Trophoblast cell (in vitro differentiated cells and primary cell): ENCODE data around the gene NSF.
A peak's percentile ranks its signal among the peaks of the same experiment; 100 is the strongest.

Source experiments
- DNase-seq, 2 donors: peaks; one replicate each; pipeline ENCODE4 v3.0.0-alpha.2; 2016
- H2AFZ ChIP-seq: 2 replicates; pipeline ENCODE4 v1.6.1; 2013; ENCODE audit warnings: low read length, moderate library complexity, mild to moderate bottlenecking; ENCODE audit not compliant: insufficient read depth, poor library complexity
- H2AK5ac ChIP-seq: 2 replicates; pipeline ENCODE4 v1.6.1; 2013; ENCODE audit warnings: mild to moderate bottlenecking, low read length
- H2BK120ac ChIP-seq: 2 replicates; pipeline ENCODE4 v1.6.1; 2013; ENCODE audit warnings: low read length, mild to moderate bottlenecking, moderate library complexity; ENCODE audit not compliant: insufficient read depth, poor library complexity
- H2BK12ac ChIP-seq: 2 replicates; pipeline ENCODE4 v1.6.1; 2013; ENCODE audit warnings: mild to moderate bottlenecking, low read length, moderate library complexity
- H2BK5ac ChIP-seq: 2 replicates; pipeline ENCODE4 v1.6.1; 2013; ENCODE audit warnings: low read length, low read depth, moderate library complexity, mild to moderate bottlenecking; ENCODE audit not compliant: poor library complexity
- H3K14ac ChIP-seq: 2 replicates; pipeline ENCODE4 v1.6.1; 2013; ENCODE audit warnings: mild to moderate bottlenecking, low read length
- H3K18ac ChIP-seq: 2 replicates; pipeline ENCODE4 v1.6.1; 2013; ENCODE audit warnings: mild to moderate bottlenecking, low read length
- H3K23ac ChIP-seq: 2 replicates; pipeline ENCODE4 v1.6.1; 2013; ENCODE audit warnings: low read length
- H3K27ac ChIP-seq: 2 replicates; pipeline ENCODE4 v1.5.1; 2013; ENCODE audit warnings: low read depth, mild to moderate bottlenecking, inconsistent platforms, low read length, moderate library complexity
- H3K27me3 ChIP-seq: 2 replicates; pipeline ENCODE4 v1.6.1; 2013; ENCODE audit warnings: inconsistent platforms, mild to moderate bottlenecking, low read length, moderate library complexity; ENCODE audit not compliant: insufficient read depth
- H3K36me3 ChIP-seq, 2 experiments: 1 replicate in 1 of 2; 2 replicates in 1 of 2; pipeline ENCODE4 v1.6.1; 2013; ENCODE audit warnings: low read length in 2 of 2, mild to moderate bottlenecking in 2 of 2, moderate library complexity in 1 of 2; ENCODE audit not compliant: insufficient read depth in 2 of 2, control insufficient read depth in 1 of 2
- H3K4ac ChIP-seq: 2 replicates; pipeline ENCODE4 v1.6.1; 2013; ENCODE audit warnings: low read depth, mild to moderate bottlenecking, low read length, moderate library complexity
- H3K4me1 ChIP-seq, 2 experiments: 1 replicate in 1 of 2; 2 replicates in 1 of 2; pipeline ENCODE4 v1.6.1; 2013; ENCODE audit warnings: low read length in 2 of 2, mild to moderate bottlenecking in 2 of 2, moderate library complexity in 1 of 2; ENCODE audit not compliant: insufficient read depth in 2 of 2, control insufficient read depth in 1 of 2
- H3K4me2 ChIP-seq: 2 replicates; pipeline ENCODE4 v1.6.1; 2013; ENCODE audit warnings: inconsistent platforms, mild to moderate bottlenecking, low read length, moderate library complexity
- H3K4me3 ChIP-seq: 2 replicates; pipeline ENCODE4 v1.5.1; 2013; ENCODE audit warnings: mild to moderate bottlenecking, low read depth, low read length, inconsistent platforms
- H3K79me1 ChIP-seq: one replicate; pipeline ENCODE4 v1.6.1; 2013; ENCODE audit warnings: low read length
- H3K79me2 ChIP-seq: 2 replicates; pipeline ENCODE4 v1.6.1; 2013; ENCODE audit warnings: low read length, mild to moderate bottlenecking; ENCODE audit not compliant: control insufficient read depth, insufficient read depth, poor library complexity
- H3K9ac ChIP-seq: 2 replicates; pipeline ENCODE4 v1.6.1; 2013; ENCODE audit warnings: mild to moderate bottlenecking, low read length
- H3K9me3 ChIP-seq: 2 replicates; pipeline ENCODE4 v1.6.1; 2013; ENCODE audit warnings: low read depth, mild to moderate bottlenecking, control low read depth, inconsistent platforms, low read length; ENCODE audit not compliant: insufficient read depth
- H4K12ac ChIP-seq: 2 replicates; pipeline ENCODE4 v1.6.1; 2013; ENCODE audit warnings: low read depth, mild to moderate bottlenecking, low read length, moderate library complexity
- H4K8ac ChIP-seq: 2 replicates; pipeline ENCODE4 v1.6.1; 2013; ENCODE audit warnings: low read depth, mild to moderate bottlenecking, low read length, moderate library complexity
- H4K91ac ChIP-seq: one replicate; pipeline ENCODE4 v1.6.1; 2013; ENCODE audit warnings: low read depth, mild to moderate bottlenecking, low read length, moderate library complexity
- WGBS: extraction: QIAGEN DNeasy Blood & Tissue Kit; methylation state at CpG from one replicate; pipeline ENCODE4 v1.1.7; 2013; ENCODE audit warnings: missing lambda C conversion rate; ENCODE audit not compliant: insufficient read length, insufficient coverage; ENCODE audit errors: extremely low coverage; 5-methylcytosine and 5-hydroxymethylcytosine counted together

Gene NSF

GRCh38 chr17:46741122-46741730, 150.8 kb downstream of the NSF start:
- Histone ChIP-seq H3K23ac (no peak overlapping the region), H3K18ac (no peak overlapping the region), H2BK5ac (no peak overlapping the region), H3K9ac (no peak overlapping the region), H3K27me3 (no peaks in the 10 kb centered on the region), H3K9me3 (no peaks in the 10 kb centered on the region), H3K27ac (no peak overlapping the region), H4K8ac (no peak overlapping the region), H2BK12ac (no peak overlapping the region), H4K12ac (no peak overlapping the region), H3K14ac (no peak overlapping the region), H3K4me2 (no peak overlapping the region), H3K4me3 (no peak overlapping the region), H3K36me3 (peaks cover 0 to 3% of the 10 kb centered on the region in 2 experiments), H3K79me1 (no peaks in the 10 kb centered on the region), H2AK5ac (no peak overlapping the region), H3K79me2 (no peaks in the 10 kb centered on the region), H2AFZ (no peak overlapping the region), H2BK120ac (no peak overlapping the region), H3K4me1 (no peaks in the 10 kb centered on the region), H4K91ac (no peak overlapping the region), H3K4ac (no peak overlapping the region)
- whole genome bisulfite sequencing, result no CpG with 5 or more reads among the region's 2 CpGs
- no peak for DNase-seq

GRCh38 chr17:46742565-46743270, 152.2 kb downstream of the NSF start:
- H3K4me1 ChIP-seq, result no peaks in the 10 kb centered on the region
- no CpG with 5 or more reads among the region's 7 CpGs for WGBS
- H4K8ac ChIP-seq, result no peak overlapping the region
- H4K12ac ChIP-seq, result no peak overlapping the region
- no peak overlapping the region for H2AK5ac ChIP-seq
- H3K27me3 ChIP-seq, result no peaks in the 10 kb centered on the region
- no peak overlapping the region for H3K4me2 ChIP-seq
- peaks cover 0 to 3% of the 10 kb centered on the region in 2 experiments for H3K36me3 ChIP-seq
- H3K9ac ChIP-seq, result no peak overlapping the region
- no peak overlapping the region for H2BK5ac ChIP-seq
- no peak overlapping the region for H3K4me3 ChIP-seq
- DNase-seq, result peak in 1 of 2 donors; percentile 7
- H2BK12ac ChIP-seq, result no peak overlapping the region
- H3K79me1 ChIP-seq, result no peaks in the 10 kb centered on the region
- H3K27ac ChIP-seq, result no peak overlapping the region
- no peak overlapping the region for H3K4ac ChIP-seq
- H2AFZ ChIP-seq, result no peak overlapping the region
- H3K9me3 ChIP-seq, result no peaks in the 10 kb centered on the region
- no peak overlapping the region for H3K18ac ChIP-seq
- no peak overlapping the region for H2BK120ac ChIP-seq
- H3K14ac ChIP-seq, result no peak overlapping the region
- H3K79me2 ChIP-seq, result no peaks in the 10 kb centered on the region
- no peak overlapping the region for H4K91ac ChIP-seq
- H3K23ac ChIP-seq, result no peak overlapping the region

- Histone ChIP-seq H3K27me3 (no peaks in the 10 kb centered on the region), H3K9me3 (no peaks in the 10 kb centered on the region), H3K79me1 (no peaks in the 10 kb centered on the region), H2AK5ac (no peak overlapping the region), H3K27ac (no peak overlapping the region), H2BK120ac (no peak overlapping the region), H3K9ac (no peak overlapping the region), H2BK5ac (no peak overlapping the region), H2BK12ac (no peak overlapping the region), H3K18ac (no peak overlapping the region), H3K36me3 (peaks cover 0 to 3% of the 10 kb centered on the region in 2 experiments), H4K12ac (no peak overlapping the region), H3K79me2 (no peaks in the 10 kb centered on the region), H3K23ac (no peak overlapping the region), H3K4ac (no peak overlapping the region), H3K4me1 (no peaks in the 10 kb centered on the region), H3K14ac (no peak overlapping the region), H3K4me2 (no peak overlapping the region), H4K91ac (no peak overlapping the region), H3K4me3 (no peak overlapping the region), H4K8ac (no peak overlapping the region), H2AFZ (no peak overlapping the region)
- DNase-seq, result no peak
- no CpG with 5 or more reads among the region's 1 CpG for WGBS
Measured at GRCh38 chr17:46744441-46744840, 154.0 kb downstream of the NSF start.

- no peak for DNase-seq
- no peak overlapping the region for H3K9ac ChIP-seq
- H3K36me3 ChIP-seq, result peaks cover 0 to 3% of the 10 kb centered on the region in 2 experiments
- H3K79me1 ChIP-seq, result no peaks in the 10 kb centered on the region
- no peak overlapping the region for H3K18ac ChIP-seq
- no peak overlapping the region for H2BK120ac ChIP-seq
- H4K91ac ChIP-seq, result no peak overlapping the region
- no peaks in the 10 kb centered on the region for H3K4me1 ChIP-seq
- H3K4ac ChIP-seq, result no peak overlapping the region
- H4K8ac ChIP-seq, result no peak overlapping the region
- H2BK12ac ChIP-seq, result no peak overlapping the region
- no peaks in the 10 kb centered on the region for H3K79me2 ChIP-seq
- no peaks in the 10 kb centered on the region for H3K27me3 ChIP-seq
- no peak overlapping the region for H2AK5ac ChIP-seq
- no peak overlapping the region for H3K4me3 ChIP-seq
- H2AFZ ChIP-seq, result no peak overlapping the region
- no peak overlapping the region for H3K27ac ChIP-seq
- no peak overlapping the region for H3K14ac ChIP-seq
- no peak overlapping the region for H2BK5ac ChIP-seq
- no peaks in the 10 kb centered on the region for H3K9me3 ChIP-seq
- no peak overlapping the region for H3K4me2 ChIP-seq
- no peak overlapping the region for H3K23ac ChIP-seq
- WGBS, result no CpG with 5 or more reads among the region's 3 CpGs
- no peak overlapping the region for H4K12ac ChIP-seq
Measured at GRCh38 chr17:46745376-46745775, 154.9 kb downstream of the NSF start.
